ENCODE data around the gene ZMPSTE24. TPM values are rescaled to one million over a fixed set of nuclear protein-coding genes. Genes with fewer than 3 reads are reported as not detected.

Gene ZMPSTE24
- total and polyA plus RNA-seq, 3 donors from 2014 or later, result 22.5 to 31.3 (median 30.4) TPM

- intact Hi-C loops (cut with DNase I; ENCODE audit: low total_unique reads), result loop anchor here (10.0 kb wide), 1 partner anchor 170 kb away; no protein-coding TSS in a partner anchor
Observed at GRCh38 chr1:40314721-40315238, 56.7 kb downstream of the ZMPSTE24 start.

GRCh38 chr1:40315239-40315794 lies 57.3 kb downstream of the ZMPSTE24 start:
- Histone ChIP-seq H3K9me3 (no peaks in the 10 kb centered on the region), H3K27me3 (no peaks in the 10 kb centered on the region), H3K4me3 (peak overlapping the region; percentile 27 to 40), H3K36me3 (ENCODE audit: low read depth, missing control alignments) (no peaks in the 10 kb centered on the region), H3K27ac (no peak overlapping the region), H3K4me1 (peaks cover 11% of the 10 kb centered on the region)
- DNase-seq, result peak; percentile 91
- 1 to 2% methylated on average over 11 to 41 of the region's 42 CpGs for WGBS, 2 donors
- TF ChIP-seq CTCF (IDR thresholded peaks at IDR 0.05), result peak; percentile 82 to 97 (median 95)
- no peak for TF ChIP-seq POLR2A (IDR thresholded peaks at IDR 0.05)
- intact Hi-C loops (cut with DNase I; ENCODE audit: low total_unique reads), result loop anchor here (10.0 kb wide), 1 partner anchor 171 kb away; no protein-coding TSS in a partner anchor

More at GRCh38 chr1:40314721-40315238, 56.7 kb downstream of the ZMPSTE24 start:
- H3K27ac ChIP-seq, result no peak overlapping the region
- TF ChIP-seq POLR2A (IDR thresholded peaks at IDR 0.05), result no peak
- H3K4me1 ChIP-seq, result peaks cover 11% of the 10 kb centered on the region
- WGBS, 2 donors, result 36 to 43% methylated on average over 12 to 13 of the region's 13 CpGs
- H3K36me3 ChIP-seq (ENCODE audit: low read depth, missing control alignments), result no peaks in the 10 kb centered on the region
- H3K9me3 ChIP-seq, result no peaks in the 10 kb centered on the region
- no peaks in the 10 kb centered on the region for H3K27me3 ChIP-seq
- DNase-seq, result no peak
- H3K4me3 ChIP-seq, result peak overlapping the region in 1 of 2 donors; percentile 40

- Histone ChIP-seq H3K27me3 (no peaks in the 10 kb centered on the region), H3K9me3 (no peaks in the 10 kb centered on the region), H3K27ac (no peak overlapping the region), H3K4me3 (peak overlapping the region; percentile 27 to 40), H3K4me1 (peaks cover 11% of the 10 kb centered on the region), H3K36me3 (ENCODE audit: low read depth, missing control alignments) (no peaks in the 10 kb centered on the region)
- 1 to 2% methylated on average over 28 to 41 of the region's 41 CpGs for WGBS, 2 donors
- DNase-seq, result no peak
- intact Hi-C loops (cut with DNase I; ENCODE audit: low total_unique reads), result loop anchor here (10.0 kb wide), 1 partner anchor 171 kb away; no protein-coding TSS in a partner anchor
- TF ChIP-seq POLR2A (IDR thresholded peaks at IDR 0.05), result no peak
- TF ChIP-seq CTCF (IDR thresholded peaks at IDR 0.05), result no peak
Observed at GRCh38 chr1:40315795-40316594, 58.0 kb downstream of the ZMPSTE24 start.

GRCh38 chr1:40316595-40317393 lies 58.8 kb downstream of the ZMPSTE24 start, which contains the start of gene COL9A2:
TSS of gene COL9A2 (minus strand) at chr1:40317286. CDS start at chr1:40317197, 89 bp downstream.
- no peak for DNase-seq
- no peaks in the 10 kb centered on the region for H3K27me3 ChIP-seq
- intact Hi-C loops (cut with DNase I; ENCODE audit: low total_unique reads), result loop anchor here (10.0 kb wide), 1 partner anchor 172 kb away; no protein-coding TSS in a partner anchor
- H3K4me3 ChIP-seq, result peak within 1 kb of the TSS; percentile 27 to 40
- H3K4me1 ChIP-seq, result peaks cover 11% of the 10 kb centered on the region
- no peaks in the 10 kb centered on the region for H3K36me3 ChIP-seq (ENCODE audit: low read depth, missing control alignments)
- no peak within 1 kb of the TSS for H3K27ac ChIP-seq
- TF ChIP-seq CTCF (IDR thresholded peaks at IDR 0.05) (no peak), POLR2A (IDR thresholded peaks at IDR 0.05) (no peak)
- WGBS, 2 donors, result 0 to 1% methylated on average over 1 to 17 of the region's 84 CpGs
- H3K9me3 ChIP-seq, result no peaks in the 10 kb centered on the region

Measured in testis (tissue), 3 donors.